Measurements from ENCODE around the gene CYBB.

The CYBB gene

DNA sequence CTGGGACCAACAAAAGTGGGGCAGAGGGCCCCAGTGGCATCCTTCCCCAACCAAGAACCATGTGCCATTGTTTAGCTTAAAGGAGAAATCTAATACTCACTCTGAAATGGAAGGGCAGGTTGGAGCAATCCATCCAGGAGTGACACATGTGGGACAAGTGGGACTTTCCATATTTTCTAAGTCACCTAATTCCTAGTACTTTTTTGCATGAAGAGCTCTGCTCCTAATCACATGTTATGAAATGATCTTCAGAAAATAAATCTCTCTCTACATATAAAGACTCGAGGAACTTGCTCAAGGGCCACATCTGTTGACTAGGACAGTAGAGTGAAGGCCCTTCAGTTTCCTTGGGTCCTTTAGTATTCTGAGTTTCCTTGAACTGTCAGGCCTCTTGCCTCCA is 2.5 kb downstream of the CYBB start (continued):
- TF ChIP-seq ZNF621 (tag by site-specific recombination; IDR thresholded peaks at IDR 0.05) (no peak), GLI2 (tag by site-specific recombination; IDR thresholded peaks at IDR 0.05; ENCODE audit: borderline replicate concordance, low read depth) (no peak), ZNF223 (tag by site-specific recombination; IDR thresholded peaks at IDR 0.05) (no peak), ZFP41 (tag by site-specific recombination; IDR thresholded peaks at IDR 0.05; ENCODE audit: borderline replicate concordance) (no peak)
- TF ChIP-seq, protein P1, sequence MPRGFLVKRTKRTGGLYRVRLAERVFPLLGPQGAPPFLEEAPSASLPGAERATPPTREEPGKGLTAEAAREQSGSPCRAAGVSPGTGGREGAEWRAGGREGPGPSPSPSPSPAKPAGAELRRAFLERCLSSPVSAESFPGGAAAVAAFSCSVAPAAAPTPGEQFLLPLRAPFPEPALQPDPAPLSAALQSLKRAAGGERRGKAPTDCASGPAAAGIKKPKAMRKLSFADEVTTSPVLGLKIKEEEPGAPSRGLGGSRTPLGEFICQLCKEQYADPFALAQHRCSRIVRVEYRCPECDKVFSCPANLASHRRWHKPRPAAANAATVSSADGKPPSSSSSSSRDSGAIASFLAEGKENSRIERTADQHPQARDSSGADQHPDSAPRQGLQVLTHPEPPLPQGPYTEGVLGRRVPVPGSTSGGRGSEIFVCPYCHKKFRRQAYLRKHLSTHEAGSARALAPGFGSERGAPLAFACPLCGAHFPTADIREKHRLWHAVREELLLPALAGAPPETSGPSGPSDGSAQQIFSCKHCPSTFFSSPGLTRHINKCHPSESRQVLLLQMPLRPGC (tag by site-specific recombination; IDR thresholded peaks at IDR 0.05): no peak
- TF ChIP-seq, protein P2, sequence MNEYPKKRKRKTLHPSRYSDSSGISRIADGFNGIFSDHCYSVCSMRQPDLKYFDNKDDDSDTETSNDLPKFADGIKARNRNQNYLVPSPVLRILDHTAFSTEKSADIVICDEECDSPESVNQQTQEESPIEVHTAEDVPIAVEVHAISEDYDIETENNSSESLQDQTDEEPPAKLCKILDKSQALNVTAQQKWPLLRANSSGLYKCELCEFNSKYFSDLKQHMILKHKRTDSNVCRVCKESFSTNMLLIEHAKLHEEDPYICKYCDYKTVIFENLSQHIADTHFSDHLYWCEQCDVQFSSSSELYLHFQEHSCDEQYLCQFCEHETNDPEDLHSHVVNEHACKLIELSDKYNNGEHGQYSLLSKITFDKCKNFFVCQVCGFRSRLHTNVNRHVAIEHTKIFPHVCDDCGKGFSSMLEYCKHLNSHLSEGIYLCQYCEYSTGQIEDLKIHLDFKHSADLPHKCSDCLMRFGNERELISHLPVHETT (tag by site-specific recombination; IDR thresholded peaks at IDR 0.05): no peak
- TF ChIP-seq, protein P3, sequence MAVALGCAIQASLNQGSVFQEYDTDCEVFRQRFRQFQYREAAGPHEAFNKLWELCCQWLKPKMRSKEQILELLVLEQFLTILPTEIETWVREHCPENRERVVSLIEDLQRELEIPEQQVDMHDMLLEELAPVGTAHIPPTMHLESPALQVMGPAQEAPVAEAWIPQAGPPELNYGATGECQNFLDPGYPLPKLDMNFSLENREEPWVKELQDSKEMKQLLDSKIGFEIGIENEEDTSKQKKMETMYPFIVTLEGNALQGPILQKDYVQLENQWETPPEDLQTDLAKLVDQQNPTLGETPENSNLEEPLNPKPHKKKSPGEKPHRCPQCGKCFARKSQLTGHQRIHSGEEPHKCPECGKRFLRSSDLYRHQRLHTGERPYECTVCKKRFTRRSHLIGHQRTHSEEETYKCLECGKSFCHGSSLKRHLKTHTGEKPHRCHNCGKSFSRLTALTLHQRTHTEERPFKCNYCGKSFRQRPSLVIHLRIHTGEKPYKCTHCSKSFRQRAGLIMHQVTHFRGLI (tag by site-specific recombination; IDR thresholded peaks at IDR 0.05): no peak

DNA sequence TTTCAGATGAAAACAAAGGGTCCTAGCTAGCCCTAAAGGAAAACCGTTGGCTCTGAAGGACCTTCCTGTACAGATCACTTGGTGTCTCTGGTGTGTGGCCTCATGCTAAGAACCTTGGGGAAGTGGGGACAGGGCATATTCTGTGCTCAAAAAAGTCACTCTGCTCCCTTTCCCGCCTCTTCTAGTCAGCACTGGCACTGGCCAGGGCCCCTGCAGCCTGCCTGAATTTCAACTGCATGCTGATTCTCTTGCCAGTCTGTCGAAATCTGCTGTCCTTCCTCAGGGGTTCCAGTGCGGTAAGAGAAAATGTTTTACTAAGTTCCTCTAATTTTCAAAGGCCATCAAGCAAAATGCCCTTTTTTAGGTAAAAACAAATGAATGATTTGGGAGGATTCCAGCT is 3.4 kb downstream of the CYBB start:
- H3K27ac ChIP-seq (ENCODE audit: extremely low read depth, low read depth, low read length): no peak overlapping the region
- H3K9me3 ChIP-seq (ENCODE audit: control insufficient read depth, insufficient read depth, low read depth, low read length): no peaks in the 10 kb centered on the region
- ChIA-PET CTCF (interaction anchor here (0.6 kb wide), 1 partner anchor 38 kb away, joined by 3 read pairs; no protein-coding TSS in a partner anchor), POLR2A (no interaction called here)
- H3K36me3 ChIP-seq (ENCODE audit: control insufficient read depth in 2 of 2, insufficient read depth in 1 of 2, low read length in 2 of 2): no peaks in the 10 kb centered on the region
- H3K4me1 ChIP-seq (ENCODE audit: control insufficient read depth, insufficient read depth, low read length): no peaks in the 10 kb centered on the region
- TF ChIP-seq ZNF707 (tag by site-specific recombination; IDR thresholded peaks at IDR 0.05): no peak
- no peak for TF ChIP-seq ZNF202 (tag by site-specific recombination; IDR thresholded peaks at IDR 0.05; ENCODE audit: borderline replicate concordance)
- no peak for TF ChIP-seq ZNF292 (tag by site-specific recombination; IDR thresholded peaks at IDR 0.05; ENCODE audit: borderline replicate concordance, low read depth)
- no peak for TF ChIP-seq ZNF623 (tag by site-specific recombination; IDR thresholded peaks at IDR 0.05)
- H3K4me3 ChIP-seq (ENCODE audit: low read depth, low read length): no peak overlapping the region

DNA sequence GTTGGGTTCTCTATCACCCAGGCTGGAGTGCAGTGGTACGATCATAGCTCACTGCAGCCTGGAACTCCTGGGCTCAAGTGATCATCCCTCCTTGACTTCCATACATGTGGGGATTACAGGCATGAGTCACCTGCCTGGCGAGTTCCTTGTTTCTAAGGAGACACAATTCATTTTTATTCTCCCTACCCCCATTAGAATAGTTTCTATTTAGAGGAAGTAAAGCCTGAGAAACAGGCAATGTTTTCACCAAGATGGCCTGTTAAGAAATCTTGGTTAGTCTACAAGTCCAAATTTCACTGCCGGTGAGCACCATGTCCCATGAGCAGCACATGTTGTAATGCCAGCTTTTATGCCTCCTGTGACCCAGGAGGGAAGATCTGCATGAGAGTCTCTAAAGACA is 5.7 kb downstream of the CYBB start:
- ChIA-PET POLR2A (no interaction called here), CTCF (interaction anchor here (1.1 to 1.4 kb wide), 2 partner anchors 39 to 40 kb away, joined by 3 to 5 read pairs; no protein-coding TSS in a partner anchor)
- H3K4me1 ChIP-seq (ENCODE audit: control insufficient read depth, insufficient read depth, low read length): no peaks in the 10 kb centered on the region
- no peak overlapping the region for H3K27ac ChIP-seq (ENCODE audit: extremely low read depth, low read depth, low read length)
- H3K36me3 ChIP-seq (ENCODE audit: control insufficient read depth in 2 of 2, insufficient read depth in 1 of 2, low read length in 2 of 2): no peaks in the 10 kb centered on the region
- no peak overlapping the region for H3K4me3 ChIP-seq (ENCODE audit: low read depth, low read length)
- H3K9me3 ChIP-seq (ENCODE audit: control insufficient read depth, insufficient read depth, low read depth, low read length): no peaks in the 10 kb centered on the region
- TF ChIP-seq, protein P4, sequence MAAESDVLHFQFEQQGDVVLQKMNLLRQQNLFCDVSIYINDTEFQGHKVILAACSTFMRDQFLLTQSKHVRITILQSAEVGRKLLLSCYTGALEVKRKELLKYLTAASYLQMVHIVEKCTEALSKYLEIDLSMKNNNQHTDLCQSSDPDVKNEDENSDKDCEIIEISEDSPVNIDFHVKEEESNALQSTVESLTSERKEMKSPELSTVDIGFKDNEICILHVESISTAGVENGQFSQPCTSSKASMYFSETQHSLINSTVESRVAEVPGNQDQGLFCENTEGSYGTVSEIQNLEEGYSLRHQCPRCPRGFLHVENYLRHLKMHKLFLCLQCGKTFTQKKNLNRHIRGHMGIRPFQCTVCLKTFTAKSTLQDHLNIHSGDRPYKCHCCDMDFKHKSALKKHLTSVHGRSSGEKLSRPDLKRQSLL (tag by site-specific recombination; IDR thresholded peaks at IDR 0.05): no peak
- TF ChIP-seq ZNF174 (tag by site-specific recombination; IDR thresholded peaks at IDR 0.05) (no peak), BCL11A (tag by site-specific recombination; IDR thresholded peaks at IDR 0.05; ENCODE audit: low read depth) (no peak), ZNF560 (tag by site-specific recombination; IDR thresholded peaks at IDR 0.05; ENCODE audit: borderline replicate concordance) (no peak), ZBTB48 (tag by site-specific recombination; IDR thresholded peaks at IDR 0.05) (no peak), ZNF324 (tag by site-specific recombination; IDR thresholded peaks at IDR 0.05) (no peak), ZNF394 (tag by site-specific recombination; IDR thresholded peaks at IDR 0.05; ENCODE audit: borderline replicate concordance) (no peak)
- TF ChIP-seq, protein P5, sequence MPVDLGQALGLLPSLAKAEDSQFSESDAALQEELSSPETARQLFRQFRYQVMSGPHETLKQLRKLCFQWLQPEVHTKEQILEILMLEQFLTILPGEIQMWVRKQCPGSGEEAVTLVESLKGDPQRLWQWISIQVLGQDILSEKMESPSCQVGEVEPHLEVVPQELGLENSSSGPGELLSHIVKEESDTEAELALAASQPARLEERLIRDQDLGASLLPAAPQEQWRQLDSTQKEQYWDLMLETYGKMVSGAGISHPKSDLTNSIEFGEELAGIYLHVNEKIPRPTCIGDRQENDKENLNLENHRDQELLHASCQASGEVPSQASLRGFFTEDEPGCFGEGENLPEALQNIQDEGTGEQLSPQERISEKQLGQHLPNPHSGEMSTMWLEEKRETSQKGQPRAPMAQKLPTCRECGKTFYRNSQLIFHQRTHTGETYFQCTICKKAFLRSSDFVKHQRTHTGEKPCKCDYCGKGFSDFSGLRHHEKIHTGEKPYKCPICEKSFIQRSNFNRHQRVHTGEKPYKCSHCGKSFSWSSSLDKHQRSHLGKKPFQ (tag by site-specific recombination; IDR thresholded peaks at IDR 0.05): no peak
- TF ChIP-seq, protein P6, sequence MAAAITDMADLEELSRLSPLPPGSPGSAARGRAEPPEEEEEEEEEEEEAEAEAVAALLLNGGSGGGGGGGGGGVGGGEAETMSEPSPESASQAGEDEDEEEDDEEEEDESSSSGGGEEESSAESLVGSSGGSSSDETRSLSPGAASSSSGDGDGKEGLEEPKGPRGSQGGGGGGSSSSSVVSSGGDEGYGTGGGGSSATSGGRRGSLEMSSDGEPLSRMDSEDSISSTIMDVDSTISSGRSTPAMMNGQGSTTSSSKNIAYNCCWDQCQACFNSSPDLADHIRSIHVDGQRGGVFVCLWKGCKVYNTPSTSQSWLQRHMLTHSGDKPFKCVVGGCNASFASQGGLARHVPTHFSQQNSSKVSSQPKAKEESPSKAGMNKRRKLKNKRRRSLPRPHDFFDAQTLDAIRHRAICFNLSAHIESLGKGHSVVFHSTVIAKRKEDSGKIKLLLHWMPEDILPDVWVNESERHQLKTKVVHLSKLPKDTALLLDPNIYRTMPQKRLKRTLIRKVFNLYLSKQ (tag by site-specific recombination; IDR thresholded peaks at IDR 0.05; ENCODE audit: borderline replicate concordance): no peak
- TF ChIP-seq, protein P7, sequence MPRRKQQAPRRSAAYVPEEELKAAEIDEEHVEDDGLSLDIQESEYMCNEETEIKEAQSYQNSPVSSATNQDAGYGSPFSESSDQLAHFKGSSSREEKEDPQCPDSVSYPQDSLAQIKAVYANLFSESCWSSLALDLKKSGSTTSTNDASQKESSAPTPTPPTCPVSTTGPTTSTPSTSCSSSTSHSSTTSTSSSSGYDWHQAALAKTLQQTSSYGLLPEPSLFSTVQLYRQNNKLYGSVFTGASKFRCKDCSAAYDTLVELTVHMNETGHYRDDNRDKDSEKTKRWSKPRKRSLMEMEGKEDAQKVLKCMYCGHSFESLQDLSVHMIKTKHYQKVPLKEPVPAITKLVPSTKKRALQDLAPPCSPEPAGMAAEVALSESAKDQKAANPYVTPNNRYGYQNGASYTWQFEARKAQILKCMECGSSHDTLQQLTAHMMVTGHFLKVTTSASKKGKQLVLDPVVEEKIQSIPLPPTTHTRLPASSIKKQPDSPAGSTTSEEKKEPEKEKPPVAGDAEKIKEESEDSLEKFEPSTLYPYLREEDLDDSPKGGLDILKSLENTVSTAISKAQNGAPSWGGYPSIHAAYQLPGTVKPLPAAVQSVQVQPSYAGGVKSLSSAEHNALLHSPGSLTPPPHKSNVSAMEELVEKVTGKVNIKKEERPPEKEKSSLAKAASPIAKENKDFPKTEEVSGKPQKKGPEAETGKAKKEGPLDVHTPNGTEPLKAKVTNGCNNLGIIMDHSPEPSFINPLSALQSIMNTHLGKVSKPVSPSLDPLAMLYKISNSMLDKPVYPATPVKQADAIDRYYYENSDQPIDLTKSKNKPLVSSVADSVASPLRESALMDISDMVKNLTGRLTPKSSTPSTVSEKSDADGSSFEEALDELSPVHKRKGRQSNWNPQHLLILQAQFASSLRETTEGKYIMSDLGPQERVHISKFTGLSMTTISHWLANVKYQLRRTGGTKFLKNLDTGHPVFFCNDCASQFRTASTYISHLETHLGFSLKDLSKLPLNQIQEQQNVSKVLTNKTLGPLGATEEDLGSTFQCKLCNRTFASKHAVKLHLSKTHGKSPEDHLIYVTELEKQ (tag by site-specific recombination; IDR thresholded peaks at IDR 0.05; ENCODE audit: borderline replicate concordance): no peak

Measured in HEK293 (cell line).